ENCODE data around the gene ARFGEF3.

The ARFGEF3 gene

DNA sequence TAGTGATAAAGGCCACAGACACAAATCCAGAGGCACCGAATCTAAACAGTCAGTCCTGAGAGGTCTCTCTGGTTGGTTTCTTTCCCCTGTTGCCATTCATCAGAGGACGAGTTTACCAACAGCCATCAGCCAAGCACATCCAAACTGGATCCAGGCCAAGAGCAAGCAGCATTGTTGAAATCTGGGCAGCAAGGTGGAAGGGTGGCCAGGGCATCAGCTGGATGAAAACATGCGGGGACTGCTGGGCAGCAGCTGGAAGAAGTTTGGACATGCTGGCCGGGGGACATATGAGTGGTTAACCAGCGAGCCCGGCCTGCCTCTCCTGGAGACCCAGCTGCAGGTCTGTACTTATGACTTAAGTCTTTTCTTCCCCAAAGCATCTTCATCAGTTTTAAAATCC, 216.1 kb downstream of the ARFGEF3 start, which contains the start of gene SMIM28:
Gene SMIM28, plus strand, starts transcription at position 62 of the 400 bp plus-strand sequence. Its CDS starts 168 bp downstream, at position 230.
- H3K4me3 ChIP-seq (ENCODE audit: extremely low read depth, insufficient read depth, low read length, poor library complexity, severe bottlenecking), result no peak within 1 kb of the TSS
- 92 to 96% methylated on average over 4 to 5 of the region's 6 CpGs for WGBS, 2 experiments (ENCODE audit: insufficient coverage in 2 of 2)
- H3K36me3 ChIP-seq (ENCODE audit: control insufficient read depth, insufficient read depth, low read length), result no peaks in the 10 kb centered on the region
- no peak within 1 kb of the TSS for H3K27ac ChIP-seq (ENCODE audit: low read depth, low read length, severe bottlenecking)
- H3K9me3 ChIP-seq (ENCODE audit: control insufficient read depth, low read length), result no peaks in the 10 kb centered on the region
- no peaks in the 10 kb centered on the region for H3K4me1 ChIP-seq (ENCODE audit: control insufficient read depth, insufficient read depth, low read length, poor library complexity, severe bottlenecking)

DNA sequence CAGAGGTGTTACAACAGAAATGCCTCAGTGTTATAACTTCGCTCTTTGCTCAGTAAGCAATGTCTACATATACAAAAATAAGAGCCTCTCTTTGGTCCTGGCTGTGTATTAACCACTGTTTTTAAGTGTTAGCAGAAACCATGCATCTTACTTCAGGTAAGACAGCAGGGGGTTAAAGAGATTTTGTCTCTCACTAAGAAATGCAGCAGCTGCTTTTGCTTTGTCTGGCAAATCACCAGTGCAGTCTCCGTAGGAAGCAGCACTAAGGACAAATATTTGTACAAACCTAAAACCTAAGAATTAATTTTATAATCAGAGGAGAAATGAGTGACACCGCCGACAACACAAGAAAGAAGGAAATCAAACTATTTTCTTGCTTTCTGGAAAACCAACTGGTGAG, 216.7 kb downstream of the ARFGEF3 start:
- WGBS, 2 experiments (ENCODE audit: insufficient coverage in 2 of 2), result no CpG with 5 or more reads among the region's 4 CpGs
- H3K9me3 ChIP-seq (ENCODE audit: control insufficient read depth, low read length), result no peaks in the 10 kb centered on the region
- H3K4me1 ChIP-seq (ENCODE audit: control insufficient read depth, insufficient read depth, low read length, poor library complexity, severe bottlenecking), result no peaks in the 10 kb centered on the region
- H3K36me3 ChIP-seq (ENCODE audit: control insufficient read depth, insufficient read depth, low read length), result no peaks in the 10 kb centered on the region
- H3K4me3 ChIP-seq (ENCODE audit: extremely low read depth, insufficient read depth, low read length, poor library complexity, severe bottlenecking), result no peak overlapping the region
- H3K27ac ChIP-seq (ENCODE audit: low read depth, low read length, severe bottlenecking), result no peak overlapping the region

DNA sequence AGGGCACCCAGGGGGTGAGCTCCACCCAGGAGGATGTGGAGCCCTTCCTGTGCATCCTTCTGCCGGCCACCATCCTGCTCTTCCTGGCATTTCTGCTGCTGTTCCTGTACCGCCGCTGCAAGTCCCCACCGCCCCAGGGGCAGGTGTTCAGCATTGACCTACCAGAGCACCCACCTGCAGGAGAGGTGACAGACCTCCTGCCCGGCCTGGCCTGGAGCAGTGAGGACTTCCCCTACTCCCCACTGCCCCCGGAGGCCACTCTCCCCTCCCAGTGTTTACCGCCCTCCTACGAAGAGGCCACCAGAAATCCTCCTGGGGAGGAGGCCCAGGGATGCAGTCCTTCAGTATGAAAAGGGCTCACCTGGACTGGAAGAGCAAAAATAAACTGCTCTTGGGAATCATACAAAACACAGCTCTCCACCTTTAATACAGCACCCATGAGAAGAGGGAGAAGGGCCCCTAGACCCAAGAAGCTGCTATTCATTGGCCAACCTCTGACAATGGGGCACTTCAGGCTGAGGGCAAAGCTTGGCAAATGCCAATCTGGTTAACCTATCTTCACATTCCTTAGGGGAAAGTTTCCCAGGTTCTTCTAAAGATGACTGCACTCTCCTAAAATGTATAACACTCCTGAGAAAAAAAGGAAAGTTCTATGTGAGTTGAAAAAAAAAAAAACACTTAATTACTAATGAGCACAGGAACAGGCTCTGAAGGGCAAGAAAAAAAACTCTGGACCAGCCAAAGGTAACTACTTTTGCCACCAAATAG, 220.9 kb downstream of the ARFGEF3 start:
- no peaks in the 10 kb centered on the region for H3K36me3 ChIP-seq (ENCODE audit: control insufficient read depth, insufficient read depth, low read length)
- no peak overlapping the region for H3K27ac ChIP-seq (ENCODE audit: low read depth, low read length, severe bottlenecking)
- 94 to 95% methylated on average over 3 of the region's 8 CpGs for WGBS, 2 experiments (ENCODE audit: insufficient coverage in 2 of 2)
- no peaks in the 10 kb centered on the region for H3K9me3 ChIP-seq (ENCODE audit: control insufficient read depth, low read length)
- no peak overlapping the region for H3K4me3 ChIP-seq (ENCODE audit: extremely low read depth, insufficient read depth, low read length, poor library complexity, severe bottlenecking)
- H3K4me1 ChIP-seq (ENCODE audit: control insufficient read depth, insufficient read depth, low read length, poor library complexity, severe bottlenecking), result no peaks in the 10 kb centered on the region

DNA sequence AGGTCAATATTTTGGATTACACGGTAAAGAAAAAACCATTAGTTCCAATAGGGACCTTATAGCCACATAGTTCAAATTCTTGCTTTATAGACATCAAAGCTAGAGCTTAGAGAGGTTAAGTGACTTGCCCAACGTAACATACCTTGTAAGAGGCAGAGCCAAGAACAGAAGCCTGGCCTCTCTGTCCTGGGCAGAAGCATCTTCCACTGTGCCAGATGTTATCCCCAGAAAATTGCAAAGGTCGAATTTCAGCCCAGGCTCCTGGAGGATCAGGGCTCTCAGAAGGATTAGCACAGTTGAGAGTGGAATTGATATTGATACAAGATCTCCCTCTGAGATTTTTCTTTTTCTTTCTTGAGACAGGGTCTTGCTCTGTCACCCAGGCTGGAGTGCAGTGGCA, 222.0 kb downstream of the ARFGEF3 start:
- H3K9me3 ChIP-seq (ENCODE audit: control insufficient read depth, low read length), result no peaks in the 10 kb centered on the region
- no peak overlapping the region for H3K27ac ChIP-seq (ENCODE audit: low read depth, low read length, severe bottlenecking)
- no peaks in the 10 kb centered on the region for H3K4me1 ChIP-seq (ENCODE audit: control insufficient read depth, insufficient read depth, low read length, poor library complexity, severe bottlenecking)
- H3K36me3 ChIP-seq (ENCODE audit: control insufficient read depth, insufficient read depth, low read length), result no peaks in the 10 kb centered on the region
- no peak overlapping the region for H3K4me3 ChIP-seq (ENCODE audit: extremely low read depth, insufficient read depth, low read length, poor library complexity, severe bottlenecking)
- 73 to 100% methylated on average over 1 to 2 of the region's 3 CpGs for WGBS, 2 experiments (ENCODE audit: insufficient coverage in 2 of 2)

DNA sequence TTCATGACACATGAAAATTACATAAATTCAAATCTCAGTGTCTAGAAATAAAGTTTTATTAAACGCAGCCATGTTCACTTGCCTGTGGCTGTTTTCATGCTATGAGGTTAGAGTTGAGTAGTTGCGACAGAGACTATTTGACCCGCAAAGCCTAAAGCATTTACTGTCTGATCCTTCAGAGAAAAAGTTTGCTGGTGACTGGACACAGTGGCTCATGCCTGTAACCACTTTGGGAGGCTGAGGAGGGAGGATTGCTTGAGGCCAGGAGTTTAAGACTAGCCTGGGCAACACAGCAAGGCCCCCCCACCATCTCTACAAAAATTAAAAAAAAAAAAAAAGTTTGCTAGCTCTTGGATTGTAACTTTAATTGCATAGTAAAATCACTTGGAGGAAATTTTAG, 225.2 kb downstream of the ARFGEF3 start:
- no peak overlapping the region for H3K27ac ChIP-seq (ENCODE audit: low read depth, low read length, severe bottlenecking)
- 90% methylated on average over 2 of the region's 3 CpGs; no CpG with 5 or more reads in 1 of the 2 experiments for WGBS, 2 experiments (ENCODE audit: insufficient coverage in 2 of 2)

DNA sequence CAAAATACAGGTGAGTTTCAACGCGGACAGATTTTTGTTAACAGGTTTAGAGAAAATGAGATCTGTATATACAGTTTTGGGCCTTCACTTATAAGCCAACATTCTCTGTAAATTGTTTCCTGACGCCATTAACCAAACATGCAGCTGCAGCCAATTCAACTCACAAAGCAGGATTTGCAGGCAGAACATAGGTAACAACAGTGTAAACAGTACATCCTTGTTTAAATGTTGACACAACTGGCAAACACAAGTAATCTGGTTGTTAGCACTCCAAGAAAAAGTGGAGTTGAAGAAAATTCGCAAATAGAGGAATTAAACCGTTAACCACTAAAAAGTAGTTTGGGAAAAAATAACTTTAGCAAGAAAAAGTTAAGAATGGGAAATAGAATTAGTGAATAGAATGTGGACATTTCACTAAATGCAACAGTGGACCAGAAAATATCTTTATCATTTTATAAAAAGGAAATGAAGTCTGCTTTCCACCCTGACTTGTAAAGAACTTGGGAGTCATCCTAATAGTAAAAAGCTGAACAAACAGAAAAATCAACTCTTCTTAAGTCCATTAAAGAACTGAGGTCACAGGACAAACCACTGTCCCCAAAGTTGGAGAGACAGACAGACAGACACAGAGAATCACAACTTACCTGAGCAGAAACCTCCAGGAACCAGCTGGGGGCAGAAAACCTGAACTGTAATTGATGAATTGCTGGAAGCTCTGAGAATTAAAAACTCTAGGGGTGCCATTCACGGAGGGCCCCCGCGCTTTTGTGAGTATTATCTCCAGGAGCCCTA, 226.0 kb downstream of the ARFGEF3 start:
- Histone ChIP-seq H3K4me1 (ENCODE audit: control insufficient read depth, insufficient read depth, low read length, poor library complexity, severe bottlenecking) (no peaks in the 10 kb centered on the region), H3K4me3 (ENCODE audit: extremely low read depth, insufficient read depth, low read length, poor library complexity, severe bottlenecking) (no peak overlapping the region), H3K27ac (ENCODE audit: low read depth, low read length, severe bottlenecking) (no peak overlapping the region), H3K36me3 (ENCODE audit: control insufficient read depth, insufficient read depth, low read length) (no peaks in the 10 kb centered on the region), H3K9me3 (ENCODE audit: control insufficient read depth, low read length) (no peaks in the 10 kb centered on the region)
- 92 to 94% methylated on average over 6 of the region's 8 CpGs for WGBS, 2 experiments (ENCODE audit: insufficient coverage in 2 of 2)

More for the DNA sequence above, 225.2 kb downstream of the ARFGEF3 start:
- Histone ChIP-seq H3K36me3 (ENCODE audit: control insufficient read depth, insufficient read depth, low read length) (no peaks in the 10 kb centered on the region), H3K4me3 (ENCODE audit: extremely low read depth, insufficient read depth, low read length, poor library complexity, severe bottlenecking) (no peak overlapping the region), H3K9me3 (ENCODE audit: control insufficient read depth, low read length) (no peaks in the 10 kb centered on the region), H3K4me1 (ENCODE audit: control insufficient read depth, insufficient read depth, low read length, poor library complexity, severe bottlenecking) (no peaks in the 10 kb centered on the region)

DNA sequence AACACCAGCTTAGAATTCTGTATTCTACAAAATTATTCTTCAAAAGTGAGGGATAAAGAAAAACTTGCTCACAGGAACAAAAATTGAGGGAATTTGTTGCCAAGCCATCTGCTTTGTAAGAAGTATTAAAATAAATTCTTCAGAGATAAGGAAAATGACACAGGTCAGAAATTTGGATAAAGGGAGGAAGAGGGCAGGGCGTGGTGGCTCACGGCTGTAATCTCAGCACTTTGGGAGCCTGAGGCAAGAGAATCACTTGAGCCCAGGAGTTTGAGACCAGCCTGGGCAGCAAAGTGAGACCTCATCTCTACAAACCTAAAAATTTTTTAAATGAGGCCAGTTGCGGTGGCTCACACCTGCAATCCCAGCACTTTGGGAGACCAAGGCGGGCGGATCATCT, 227.8 kb downstream of the ARFGEF3 start:
- Histone ChIP-seq H3K4me3 (ENCODE audit: extremely low read depth, insufficient read depth, low read length, poor library complexity, severe bottlenecking) (no peak overlapping the region), H3K4me1 (ENCODE audit: control insufficient read depth, insufficient read depth, low read length, poor library complexity, severe bottlenecking) (no peaks in the 10 kb centered on the region), H3K9me3 (ENCODE audit: control insufficient read depth, low read length) (no peaks in the 10 kb centered on the region), H3K27ac (ENCODE audit: low read depth, low read length, severe bottlenecking) (no peak overlapping the region), H3K36me3 (ENCODE audit: control insufficient read depth, insufficient read depth, low read length) (no peaks in the 10 kb centered on the region)
- 86 to 95% methylated on average over 2 to 5 of the region's 5 CpGs for WGBS, 2 experiments (ENCODE audit: insufficient coverage in 2 of 2)
